OCI-LY7 (cell line): ENCODE measurements around the gene ICAM2. TPM values are rescaled to one million over a fixed set of nuclear protein-coding genes. Genes with fewer than 3 reads are reported as not detected.

Experiments used
- BruUV-seq: library from RNA; stranded (reverse); fragments of 400-500 nt; replicated peaks from 2 replicates; lab custom pipeline; 2021; lab: Mats Ljungman, UMichigan
- CTCF ChIA-PET: fragments of 300-600 bp; sonication (Branson Sonifier 250); formaldehyde crosslinking; loops from one replicate; lab custom pipeline; 2022; ENCODE audit warnings: antibody characterized with exemption; ENCODE audit not compliant: unreplicated experiment; lab: Charles Lee
- POLR2A ChIA-PET: fragments of 300-600 bp; sonication (Branson Sonifier 250); formaldehyde crosslinking; loops from one replicate; lab custom pipeline; 2022; ENCODE audit warnings: antibody characterized with exemption; lab: Charles Lee
- DNase-seq: peaks from one replicate; pipeline ENCODE4 v3.0.0-alpha.2; 2015; ENCODE audit warnings: low spot score
- H2AFZ ChIP-seq: fragments of 200-600 bp; sonication (generic), shearing (Covaris generic); 2 replicates; pipeline ENCODE4 v1.6.1; 2014; ENCODE audit warnings: mild to moderate bottlenecking, antibody characterized with exemption, low read length, moderate library complexity
- H3K27ac ChIP-seq: fragments of 200-600 bp; sonication (generic); 2 replicates; pipeline ENCODE4 v1.5.1; 2014; ENCODE audit warnings: mixed run types, low read depth, mild to moderate bottlenecking, moderate library complexity, low read length, inconsistent platforms; ENCODE audit not compliant: poor library complexity, severe bottlenecking
- H3K36me3 ChIP-seq: fragments of 200-600 bp; sonication (generic); 2 replicates; pipeline ENCODE4 v1.6.1; 2014; ENCODE audit warnings: mild to moderate bottlenecking, antibody characterized with exemption, low read length, moderate library complexity, mixed read lengths; ENCODE audit not compliant: insufficient read depth
- H3K4me1 ChIP-seq: fragments of 200-600 bp; sonication (generic); 2 replicates; pipeline ENCODE4 v1.5.1; 2014; ENCODE audit warnings: mild to moderate bottlenecking, low read length; ENCODE audit not compliant: insufficient read depth, poor library complexity, severe bottlenecking
- H3K4me2 ChIP-seq: fragments of 200-600 bp; sonication (generic); 2 replicates; pipeline ENCODE4 v1.6.1; 2014; ENCODE audit warnings: mild to moderate bottlenecking, low read length
- H3K4me3 ChIP-seq: fragments of 200-600 bp; sonication (generic); 2 replicates; pipeline ENCODE4 v1.5.1; 2014; ENCODE audit warnings: mild to moderate bottlenecking, low read depth, low read length; ENCODE audit not compliant: poor library complexity, severe bottlenecking
- H3K79me2 ChIP-seq: fragments of 200-600 bp; sonication (generic); 2 replicates; pipeline ENCODE4 v1.6.1; 2016; ENCODE audit warnings: low read depth, mild to moderate bottlenecking, low read length, moderate library complexity, mixed read lengths; ENCODE audit not compliant: insufficient read depth
- H3K9me2 ChIP-seq: fragments of 200-600 bp; sonication (generic); 2 replicates; pipeline ENCODE4 v1.6.1; 2016; ENCODE audit warnings: mild to moderate bottlenecking, low read length, mixed read lengths; ENCODE audit not compliant: insufficient read depth
- H3K9me3 ChIP-seq: fragments of 200-600 bp; sonication (generic); 2 replicates; pipeline ENCODE4 v1.6.1; 2014; ENCODE audit warnings: mild to moderate bottlenecking, mixed run types, low read length, mixed read lengths
- H4K20me1 ChIP-seq: fragments of 200-600 bp; sonication (generic); 2 replicates; pipeline ENCODE4 v1.6.1; 2014; ENCODE audit warnings: mild to moderate bottlenecking, antibody characterized with exemption, low read length, moderate library complexity, mixed read lengths; ENCODE audit not compliant: insufficient read depth
- CTCF ChIP-seq: fragments of 200-600 bp; sonication (generic); conservative IDR thresholded peaks from 2 replicates; pipeline ENCODE4 v1.5.1; 2014; ENCODE audit warnings: mild to moderate bottlenecking, antibody characterized with exemption, low read length, moderate library complexity, mixed read lengths
- EZH2phosphoT487 ChIP-seq: fragments of 200-600 bp; sonication (generic); IDR thresholded peaks from 2 replicates; pipeline ENCODE4 v1.6.1; 2018; ENCODE audit warnings: low read depth, borderline replicate concordance, mild to moderate bottlenecking, mixed run types, antibody characterized with exemption, low read length, moderate library complexity, mixed read lengths
- intact Hi-C: fragments of 100-400 bp; cut with micrococcal nuclease; formaldehyde crosslinking; loops from one replicate; pipeline ENCODE4 v1.10.0; 2022; ENCODE audit not compliant: unreplicated experiment
- total RNA-seq, 2 experiments: library from RNA; depleted of rRNA in 1 of 2; stranded (reverse); fragments of >200 nt in 1 of 2; shearing (Covaris generic) in 1 of 2; gene quantifications; 2 replicates each; pipeline ENCODE4 v1.2.3, GENCODE V29; 2014 to 2022

The ICAM2 gene
- total RNA-seq, 2 experiments from 2014 or later: 88.7 to 112 TPM

- CTCF ChIA-PET: no interaction called here
- Histone ChIP-seq H3K79me2 (no peaks in the 10 kb centered on the region), H3K4me2 (no peak overlapping the region), H3K9me3 (no peaks in the 10 kb centered on the region), H3K36me3 (no peaks in the 10 kb centered on the region), H3K9me2 (no peaks in the 10 kb centered on the region), H3K4me1 (peaks cover 19% of the 10 kb centered on the region), H3K4me3 (no peak overlapping the region), H4K20me1 (no peaks in the 10 kb centered on the region), H2AFZ (no peak overlapping the region), H3K27ac (no peak overlapping the region)
- BruUV-seq: no TSS peak
- no peak for TF ChIP-seq EZH2phosphoT487
- TF ChIP-seq CTCF: no peak
- DNase-seq: no peak
- POLR2A ChIA-PET: interaction anchor here (0.7 to 5.0 kb wide), 3 partner anchors 24 to 244 kb away, joined by 3 to 37 read pairs (median 3); partner anchors contain the start of gene ERN1
- intact Hi-C loops: no loop called here
Measured at GRCh38 chr17:64032081-64032480, 11.6 kb upstream of the ICAM2 start.

- peak; percentile 94 for TF ChIP-seq CTCF
- TF ChIP-seq EZH2phosphoT487: no peak
- no peaks in the 10 kb centered on the region for H4K20me1 ChIP-seq
- H3K27ac ChIP-seq: no peak overlapping the region
- BruUV-seq: no TSS peak
- H3K36me3 ChIP-seq: no peaks in the 10 kb centered on the region
- CTCF ChIA-PET: interaction anchor here (0.5 to 5.0 kb wide), 9 partner anchors 9 to 130 kb away, joined by 3 to 46 read pairs (median 3); no protein-coding TSS in a partner anchor
- H3K4me2 ChIP-seq: no peak overlapping the region
- H3K9me3 ChIP-seq: no peaks in the 10 kb centered on the region
- intact Hi-C loops: loop anchor here (1.0 to 5.0 kb wide), 2 partner anchors 104 to 253 kb away; no protein-coding TSS in a partner anchor
- H2AFZ ChIP-seq: 0 out of 2 replicates have a peak overlapping the region, but pooled peaks have one; percentile 13
- peak; percentile 83 for DNase-seq
- H3K4me1 ChIP-seq: peaks cover 45% of the 10 kb centered on the region
- no peak overlapping the region for H3K4me3 ChIP-seq
- H3K9me2 ChIP-seq: no peaks in the 10 kb centered on the region
- POLR2A ChIA-PET: interaction anchor here (0.6 to 5.0 kb wide), 8 partner anchors 10 to 117 kb away, joined by 3 to 37 read pairs (median 6); partner anchors contain the start of gene ERN1
- no peaks in the 10 kb centered on the region for H3K79me2 ChIP-seq
Measured at GRCh38 chr17:64028874-64029464, 8.5 kb upstream of the ICAM2 start.
